ENCODE measurements around the gene IMMP2L.

GRCh38 chr7:111558991-111559390, 3.3 kb downstream of the IMMP2L start:
- TF ChIP-seq CTCF (optimal IDR thresholded peaks at IDR 0.05 in 1 of 3, IDR thresholded peaks at IDR 0.05 in 1 of 3, conservative IDR thresholded peaks at IDR 0.05 in 1 of 3; ENCODE audit: extremely low read depth in 1 of 3, insufficient read depth in 2 of 3, low read length in 3 of 3) (no peak), EZH2 (IDR thresholded peaks at IDR 0.05; ENCODE audit: low read length) (no peak)

Measured in keratinocyte (primary cell).